ENCODE results near the gene EGFLAM. TPM values are rescaled to one million over a fixed set of nuclear protein-coding genes. Genes with fewer than 3 reads are reported as not detected.

The EGFLAM gene
- total RNA-seq, 1 donor from 2014 or later = 19.9 TPM

DNA sequence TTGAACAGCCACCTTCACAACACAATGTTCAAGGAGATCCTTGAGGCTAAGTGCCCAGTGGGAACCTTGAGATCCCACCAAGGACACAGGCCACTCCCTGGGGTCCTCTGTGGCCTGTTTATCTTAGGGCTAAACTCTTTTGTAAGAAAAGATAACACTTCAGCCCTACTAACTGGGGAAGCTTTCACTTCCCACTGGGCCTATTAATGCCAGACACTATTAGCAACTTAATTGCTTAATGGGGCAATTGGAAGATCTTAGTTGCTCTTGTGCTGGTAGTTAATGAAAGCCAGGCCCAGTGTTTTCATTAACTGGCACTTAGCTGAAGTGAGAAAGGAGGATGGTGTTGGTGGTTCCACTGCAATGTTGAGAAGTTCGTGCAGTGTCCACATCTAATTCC, 117.1 kb downstream of the EGFLAM start:
- DNase-seq (ENCODE audit: low read depth) = no peak

GRCh38 chr5:38376404-38376803, 118.0 kb downstream of the EGFLAM start:
- DNase-seq (ENCODE audit: low read depth) = no peak

GRCh38 chr5:38378579-38378978, 120.2 kb downstream of the EGFLAM start:
- no peak for DNase-seq (ENCODE audit: low read depth)

DNA sequence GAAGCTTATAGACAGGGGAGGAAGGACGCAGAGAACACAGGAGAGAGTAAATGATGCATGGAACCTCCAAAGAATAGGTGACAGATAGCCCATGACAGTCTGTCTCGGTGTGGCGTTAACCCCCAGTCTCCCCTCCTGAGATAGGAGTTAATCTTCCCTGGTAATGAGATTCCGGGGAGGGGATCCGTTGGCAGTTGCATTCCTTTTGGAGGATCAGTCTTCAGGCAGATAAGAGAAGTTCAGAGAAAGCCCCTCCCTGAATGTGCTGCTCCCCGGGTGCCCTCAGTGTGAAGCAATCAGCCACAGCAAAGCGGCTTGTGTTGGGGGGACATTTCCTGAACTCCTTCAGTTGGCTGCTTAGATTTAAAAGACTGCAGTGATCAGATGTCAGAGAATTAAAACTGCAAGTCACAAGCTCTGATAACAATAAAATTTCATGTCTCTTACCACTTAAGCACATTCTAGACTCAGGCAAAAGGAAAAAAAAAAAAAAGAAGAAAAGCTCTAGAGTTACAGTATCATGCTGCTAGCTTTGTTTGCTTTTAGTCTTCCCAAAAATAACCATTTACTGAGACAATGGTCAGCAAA, 121.1 kb downstream of the EGFLAM start:
- DNase-seq (ENCODE audit: low read depth) = no peak

DNA sequence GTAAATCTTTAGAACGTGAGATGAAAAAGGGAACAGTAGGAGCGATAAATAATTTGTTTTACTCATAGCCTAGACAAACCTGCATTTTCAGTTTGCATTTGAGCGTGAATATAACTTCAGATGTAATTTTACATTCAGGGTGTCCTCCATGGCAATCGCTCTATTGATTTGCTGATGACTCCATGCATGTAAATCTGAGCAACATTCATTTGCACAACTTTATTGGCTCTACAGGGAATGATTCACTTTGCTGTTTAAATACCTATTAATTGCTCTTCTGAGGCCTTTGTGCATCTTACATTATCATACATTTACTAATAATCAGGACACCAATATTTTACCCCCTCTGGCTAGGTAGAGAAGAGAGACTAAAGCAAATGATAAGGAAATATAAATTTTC, 122.2 kb downstream of the EGFLAM start:
- no peak for DNase-seq (ENCODE audit: low read depth)

DNA sequence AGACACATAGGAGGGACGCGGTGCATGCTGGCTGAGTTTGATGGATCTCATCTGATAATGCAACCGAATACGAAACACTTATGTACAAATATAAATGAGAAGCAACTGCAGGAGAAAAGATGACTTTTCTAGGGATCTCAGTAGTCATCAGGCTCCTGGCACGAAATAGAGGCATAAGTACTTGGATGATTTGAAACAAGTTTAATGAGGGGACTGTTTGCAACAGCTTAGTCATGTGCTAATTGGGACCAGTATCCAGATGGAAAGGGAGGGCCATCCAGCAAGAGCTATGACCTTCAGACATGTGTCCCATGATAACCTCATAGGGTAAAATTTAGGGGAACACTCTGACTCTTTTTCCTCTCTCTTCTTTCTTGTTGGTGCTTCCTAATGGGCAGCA, 123.0 kb downstream of the EGFLAM start:
- DNase-seq (ENCODE audit: low read depth) = no peak

DNA sequence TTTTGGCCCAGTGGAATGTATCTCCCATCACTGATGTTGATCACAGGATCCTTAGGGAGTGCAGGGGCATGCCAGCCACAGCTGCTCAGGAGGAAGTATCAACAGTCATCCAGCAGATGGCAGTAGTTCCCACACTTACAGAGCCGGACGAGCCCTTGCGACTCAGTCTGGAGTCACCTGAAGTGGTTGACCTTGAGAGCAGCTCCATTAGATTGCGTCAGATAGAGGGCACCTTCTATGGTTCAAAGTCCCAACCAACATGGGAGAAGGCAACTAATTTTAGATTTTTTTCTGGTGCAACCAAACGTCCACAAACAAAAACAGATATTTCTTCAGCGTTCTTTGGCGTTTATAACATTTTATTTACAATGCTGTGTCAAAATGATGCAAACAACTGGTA, 124.5 kb downstream of the EGFLAM start:
- DNase-seq (ENCODE audit: low read depth) = peak; percentile 84

GRCh38 chr5:38383701-38384100, 125.3 kb downstream of the EGFLAM start:
- no peak for DNase-seq (ENCODE audit: low read depth)

DNA sequence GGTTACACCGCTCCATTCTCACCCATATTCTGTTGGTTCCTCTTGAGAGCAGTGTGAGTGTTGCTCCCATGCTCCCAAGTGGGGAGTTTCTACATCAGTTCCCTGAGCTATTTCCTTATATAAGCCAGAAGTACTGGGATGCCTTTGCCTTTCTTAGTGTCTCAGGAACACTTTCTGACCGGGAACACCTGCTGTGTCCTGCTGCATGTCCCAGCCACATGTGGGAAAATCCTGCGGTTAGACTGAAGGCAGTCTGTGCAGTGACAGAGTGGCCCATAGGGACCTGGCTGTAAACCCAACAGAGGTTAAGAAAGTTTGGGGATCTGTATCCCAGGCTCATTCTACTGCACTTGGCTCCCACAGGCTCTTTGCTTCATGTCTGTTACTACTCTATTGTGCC, 126.0 kb downstream of the EGFLAM start:
- DNase-seq (ENCODE audit: low read depth) = peak; percentile 64

DNA sequence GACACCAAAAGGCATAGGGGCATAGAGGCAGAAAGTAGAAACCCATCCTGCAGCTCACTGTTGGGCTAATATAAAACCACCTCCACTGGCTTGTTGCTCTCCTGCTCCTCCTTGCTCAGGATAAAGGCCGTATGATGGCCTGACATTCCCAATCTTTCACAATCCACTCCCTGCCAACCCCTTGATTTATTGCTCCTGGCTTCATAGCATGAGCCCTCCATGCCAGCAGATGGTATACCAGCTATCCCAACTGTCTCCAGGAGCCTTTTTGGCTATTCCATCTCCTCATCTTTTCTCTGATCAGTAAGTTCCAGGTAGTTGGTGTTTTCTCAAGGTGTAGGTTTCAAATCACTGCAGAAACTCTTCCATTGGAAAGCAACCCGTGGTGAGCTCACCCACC, 128.8 kb downstream of the EGFLAM start:
- no peak for DNase-seq (ENCODE audit: low read depth)

- DNase-seq (ENCODE audit: low read depth) = no peak
These were observed 135.3 kb downstream of the EGFLAM start for GRCh38 chr5:38393636-38394035.

- no peak for DNase-seq (ENCODE audit: low read depth)
These were observed 138.4 kb downstream of the EGFLAM start for GRCh38 chr5:38396766-38397165.

DNA sequence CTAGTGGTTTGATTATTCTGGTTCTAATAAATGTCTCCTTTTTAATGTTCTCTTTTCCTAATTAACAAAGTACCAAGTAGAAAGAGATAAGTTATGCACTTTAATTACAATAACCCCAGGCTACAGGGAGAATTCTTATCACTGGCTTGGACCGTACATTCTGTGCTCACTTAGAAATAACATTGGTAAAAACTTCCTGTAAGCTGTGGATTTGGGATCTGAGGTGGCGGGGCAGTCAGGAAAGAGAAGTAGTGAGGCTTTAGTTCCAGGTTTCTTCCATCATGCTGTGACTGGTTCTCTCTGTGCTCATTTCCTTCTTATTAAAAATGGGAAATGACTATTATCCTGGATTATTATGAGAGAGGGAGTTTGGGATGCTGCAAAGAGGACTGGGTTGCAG, 142.0 kb downstream of the EGFLAM start:
- DNase-seq (ENCODE audit: low read depth) = no peak

DNA sequence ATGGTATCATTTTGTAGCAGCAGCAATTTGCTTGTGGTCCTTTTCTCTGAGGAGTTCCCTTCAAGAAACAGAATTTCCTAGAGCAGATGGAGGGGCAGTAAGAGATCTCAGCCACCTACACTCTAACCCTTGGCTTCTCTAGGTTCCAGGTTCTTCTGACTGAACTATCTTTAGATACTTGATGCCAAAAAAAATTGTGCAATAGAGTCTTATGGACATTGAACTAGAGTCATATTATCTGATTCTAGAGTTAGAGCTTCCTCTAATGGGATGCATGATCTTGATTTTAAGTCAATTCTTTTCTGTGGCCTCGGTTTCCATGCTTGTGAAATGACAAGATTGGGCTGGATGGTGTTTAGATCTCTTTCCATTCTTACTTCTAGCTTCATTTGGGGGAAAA, 142.8 kb downstream of the EGFLAM start:
- no peak for DNase-seq (ENCODE audit: low read depth)

- DNase-seq (ENCODE audit: low read depth) = no peak
These were observed 145.0 kb downstream of the EGFLAM start for GRCh38 chr5:38403406-38403805.

GRCh38 chr5:38403877-38404635, 145.7 kb downstream of the EGFLAM start:
- no peak for DNase-seq (ENCODE audit: low read depth)

DNA sequence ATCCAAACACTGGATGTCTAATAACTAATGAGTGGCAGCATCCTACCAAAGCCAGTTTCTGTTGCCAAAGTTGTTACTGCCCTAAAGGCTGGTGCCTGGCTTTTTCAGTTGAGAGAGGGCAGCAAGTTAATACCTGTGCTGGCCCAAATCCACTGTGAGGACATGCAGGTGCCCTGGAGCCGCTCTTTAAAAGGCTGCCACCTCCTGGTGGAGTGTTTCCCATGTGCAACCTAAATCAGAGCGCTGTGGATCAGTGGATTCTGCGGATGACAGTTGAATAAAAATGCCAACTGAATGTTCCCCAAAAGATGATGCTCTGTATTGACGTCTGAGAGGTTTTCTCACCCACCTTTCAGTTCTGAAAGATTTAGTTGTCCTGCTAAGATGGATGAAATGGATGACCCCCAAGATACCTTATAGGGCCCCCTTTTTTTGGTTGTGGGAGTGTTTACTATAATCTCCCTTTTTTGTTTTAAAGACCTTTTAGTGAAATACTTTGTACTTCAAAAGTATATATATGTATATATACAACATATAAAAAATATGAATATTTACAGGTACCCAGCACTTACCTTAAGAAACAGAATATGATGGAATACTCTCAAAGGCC, 146.4 kb downstream of the EGFLAM start:
- no peak for DNase-seq (ENCODE audit: low read depth)

DNA sequence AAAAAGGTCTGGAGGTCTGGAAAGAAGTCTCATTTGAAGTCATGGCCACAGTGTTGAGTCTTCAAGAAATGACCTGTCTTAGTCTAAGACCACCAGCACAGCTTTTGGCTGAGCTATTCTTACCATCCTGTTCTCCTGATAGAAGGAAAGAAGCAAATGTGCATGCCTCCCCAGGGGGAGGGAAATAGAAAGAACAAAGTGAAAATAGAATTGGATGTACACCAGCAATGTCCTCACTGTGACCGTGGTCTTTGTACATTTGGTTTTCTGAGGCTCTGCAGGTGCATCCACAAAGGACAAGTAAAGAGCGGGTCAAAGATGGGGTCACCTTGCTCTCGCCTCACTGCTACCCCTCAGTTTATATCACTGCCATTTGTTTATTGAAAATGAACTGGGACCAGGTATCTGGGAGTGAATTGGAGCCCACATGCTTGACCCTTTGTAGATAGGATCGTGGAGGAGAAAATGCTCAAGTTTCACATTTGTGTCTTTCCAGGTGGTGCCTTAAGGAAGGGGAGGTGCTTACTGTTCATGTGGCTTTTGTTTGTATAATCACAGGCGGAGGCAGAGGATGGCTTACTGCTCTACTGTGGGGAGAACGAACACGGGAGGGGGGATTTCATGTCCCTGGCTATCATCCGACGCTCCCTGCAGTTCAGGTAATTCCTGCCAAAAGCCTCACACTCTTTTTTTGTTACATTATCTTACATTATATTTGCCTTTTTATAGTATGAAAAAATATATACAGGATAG, 150.3 kb downstream of the EGFLAM start:
- no peak for DNase-seq (ENCODE audit: low read depth)

DNA sequence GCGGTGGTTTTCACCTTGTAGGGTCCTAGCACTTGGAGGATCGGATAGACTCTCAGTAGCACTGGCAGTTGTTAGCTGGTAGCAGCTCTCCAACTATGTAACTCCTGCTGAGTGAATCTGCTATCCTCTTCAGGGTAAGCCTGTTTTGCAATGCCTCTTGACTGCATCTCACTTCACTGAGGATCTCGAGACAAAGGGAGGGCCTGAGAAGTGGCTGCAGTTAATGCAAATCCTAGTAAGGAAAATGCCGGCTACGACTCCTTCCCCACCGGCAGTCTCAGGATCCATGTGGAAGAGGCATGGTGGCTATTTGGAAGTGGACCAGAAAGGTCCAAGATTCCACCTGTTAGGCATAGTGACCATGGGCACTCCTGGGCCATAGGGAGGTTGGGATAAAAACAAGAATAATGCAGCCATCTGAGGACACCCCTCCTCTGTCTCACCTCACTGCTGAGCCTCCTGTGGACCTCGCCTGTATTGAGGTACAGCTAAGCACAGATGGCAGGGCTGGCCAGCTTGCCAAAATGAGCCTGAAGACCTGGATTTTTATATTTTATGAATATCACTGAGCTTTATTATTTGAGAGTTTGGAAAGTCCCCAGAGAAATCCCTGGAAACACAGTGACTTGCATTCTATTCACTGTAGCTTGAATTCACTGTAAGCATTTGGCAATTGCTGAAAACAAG, 152.1 kb downstream of the EGFLAM start:
- no peak for DNase-seq (ENCODE audit: low read depth)

DNA sequence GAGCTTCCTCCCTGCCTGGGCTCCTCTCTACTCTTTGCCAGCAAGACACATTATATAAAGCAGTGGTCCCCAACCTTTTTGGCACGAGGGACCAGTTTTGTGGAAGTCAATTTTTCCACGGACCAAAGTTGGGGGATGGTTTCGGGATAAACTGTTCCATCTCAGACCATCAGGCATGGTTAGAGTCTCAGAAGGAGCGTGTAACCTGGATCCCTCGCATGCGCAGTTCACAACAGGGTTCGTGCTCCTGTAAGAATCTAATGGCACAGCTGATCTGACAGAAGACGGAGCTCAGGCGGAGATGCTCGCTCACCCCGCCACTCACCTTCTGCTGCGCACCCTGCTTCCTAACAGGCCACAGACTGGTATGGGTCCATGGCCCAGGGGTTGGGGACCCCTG, 155.3 kb downstream of the EGFLAM start:
- no peak for DNase-seq (ENCODE audit: low read depth)

DNA sequence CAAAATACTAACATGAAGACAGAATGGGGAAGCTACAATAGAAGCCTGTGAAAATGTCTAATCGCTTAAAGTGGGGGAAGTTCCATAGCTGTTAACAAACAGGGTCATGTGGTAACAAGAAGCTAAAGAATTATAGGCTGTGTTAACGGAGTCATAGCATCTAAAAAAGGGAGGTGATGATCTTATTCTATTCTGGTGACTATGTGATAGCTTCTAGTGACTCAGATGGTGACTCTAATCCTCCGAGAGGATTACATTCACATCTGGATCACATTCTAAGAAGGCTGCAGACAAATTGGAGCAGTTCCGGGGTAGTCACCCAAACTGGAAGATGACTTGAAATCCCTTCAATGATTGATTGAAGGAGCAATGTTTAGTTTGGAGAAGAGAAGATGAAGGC, 156.0 kb downstream of the EGFLAM start:
- peak; percentile 63 for DNase-seq (ENCODE audit: low read depth)

Measured in myocyte (in vitro differentiated cells).